H9 (cell line): ENCODE measurements around the gene SCNN1B. TPM values are rescaled to one million over a fixed set of nuclear protein-coding genes. Genes with fewer than 3 reads are reported as not detected.

Source experiments
- DNase-seq: peaks from one replicate; pipeline ENCODE4 v3.0.0-alpha.2; 2017
- H2AFZ ChIP-seq: one replicate; pipeline ENCODE4 v1.6.1; 2013; ENCODE audit warnings: mild to moderate bottlenecking, low read length, control low read depth, moderate library complexity
- H2AK5ac ChIP-seq: 2 replicates; pipeline ENCODE4 v1.6.1; 2013; ENCODE audit warnings: low read length, control low read depth, mixed read lengths; ENCODE audit not compliant: insufficient read length
- H2BK120ac ChIP-seq: one replicate; pipeline ENCODE4 v1.6.1; 2013; ENCODE audit warnings: low read depth, mild to moderate bottlenecking, low read length, control low read depth, inconsistent platforms; ENCODE audit not compliant: poor library complexity, severe bottlenecking
- H2BK12ac ChIP-seq: 2 replicates; pipeline ENCODE4 v1.6.1; 2013; ENCODE audit warnings: low read length, control low read depth, mixed read lengths, low read depth; ENCODE audit not compliant: insufficient read length
- H2BK15ac ChIP-seq: 2 replicates; pipeline ENCODE4 v1.6.1; 2013; ENCODE audit warnings: low read depth, low read length, control low read depth
- H2BK20ac ChIP-seq: one replicate; pipeline ENCODE4 v1.6.1; 2013; ENCODE audit warnings: low read depth, mild to moderate bottlenecking, low read length, control low read depth, inconsistent platforms; ENCODE audit not compliant: poor library complexity, severe bottlenecking
- H2BK5ac ChIP-seq: 2 replicates; pipeline ENCODE4 v1.6.1; 2013; ENCODE audit warnings: low read length, control low read depth, mixed read lengths; ENCODE audit not compliant: insufficient read length
- H3K14ac ChIP-seq: 2 replicates; pipeline ENCODE4 v1.6.1; 2013; ENCODE audit warnings: low read length, control low read depth; ENCODE audit not compliant: insufficient read depth
- H3K18ac ChIP-seq: 2 replicates; pipeline ENCODE4 v1.6.1; 2013; ENCODE audit warnings: low read depth, mild to moderate bottlenecking, mixed read lengths, low read length, control low read depth; ENCODE audit not compliant: insufficient read length
- H3K23ac ChIP-seq: 2 replicates; pipeline ENCODE4 v1.6.1; 2013; ENCODE audit warnings: low read length, control low read depth, mixed read lengths, low read depth; ENCODE audit not compliant: insufficient read length
- H3K23me2 ChIP-seq: 2 replicates; pipeline ENCODE4 v1.6.1; 2013; ENCODE audit warnings: low read depth, mild to moderate bottlenecking, mixed read lengths, low read length, control low read depth; ENCODE audit not compliant: insufficient read length, poor library complexity, severe bottlenecking
- H3K27ac ChIP-seq: 2 replicates; pipeline ENCODE4 v1.5.1; 2013; ENCODE audit warnings: low read length, control low read depth, mixed read lengths, low read depth; ENCODE audit not compliant: insufficient read length
- H3K27me3 ChIP-seq: 2 replicates; pipeline ENCODE4 v1.6.1; 2013; ENCODE audit warnings: low read length, control low read depth, inconsistent platforms; ENCODE audit not compliant: insufficient read depth
- H3K4ac ChIP-seq: 2 replicates; pipeline ENCODE4 v1.6.1; 2013; ENCODE audit warnings: low read depth, mild to moderate bottlenecking, control low read depth, inconsistent platforms, low read length, moderate library complexity
- H3K4me1 ChIP-seq: 2 replicates; pipeline ENCODE4 v1.6.1; 2013; ENCODE audit warnings: low read length, control low read depth, inconsistent platforms; ENCODE audit not compliant: insufficient read depth
- H3K4me2 ChIP-seq: 2 replicates; pipeline ENCODE4 v1.6.1; 2013; ENCODE audit warnings: low read length, control low read depth, mixed read lengths; ENCODE audit not compliant: insufficient read length, insufficient read depth
- H3K56ac ChIP-seq: 2 replicates; pipeline ENCODE4 v1.6.1; 2013; ENCODE audit warnings: low read depth, mild to moderate bottlenecking, mixed read lengths, low read length, control low read depth; ENCODE audit not compliant: insufficient read length
- H3K79me1 ChIP-seq: 2 replicates; pipeline ENCODE4 v1.6.1; 2013; ENCODE audit warnings: low read depth, mild to moderate bottlenecking, moderate library complexity, low read length, control low read depth, inconsistent platforms; ENCODE audit not compliant: insufficient read depth, poor library complexity, severe bottlenecking
- H3K79me2 ChIP-seq: 2 replicates; pipeline ENCODE4 v1.6.1; 2013; ENCODE audit warnings: low read length, control low read depth, inconsistent platforms; ENCODE audit not compliant: insufficient read depth
- H3K9ac ChIP-seq: 2 replicates; pipeline ENCODE4 v1.6.1; 2013; ENCODE audit warnings: low read length, control low read depth, mixed read lengths; ENCODE audit not compliant: insufficient read length; ENCODE audit errors: extremely low read depth
- H3K9me3 ChIP-seq: one replicate; pipeline ENCODE4 v1.6.1; 2013; ENCODE audit warnings: low read depth, low read length, inconsistent platforms; ENCODE audit not compliant: control insufficient read depth
- H3T11ph ChIP-seq: one replicate; pipeline ENCODE4 v1.6.1; 2013; ENCODE audit warnings: mild to moderate bottlenecking, low read length, control low read depth, inconsistent platforms
- H4K20me1 ChIP-seq: one replicate; pipeline ENCODE4 v1.6.1; 2013; ENCODE audit not compliant: control insufficient read depth, insufficient read length, insufficient read depth
- H4K5ac ChIP-seq: 2 replicates; pipeline ENCODE4 v1.6.1; 2013; ENCODE audit warnings: low read depth, mild to moderate bottlenecking, mixed read lengths, low read length, control low read depth; ENCODE audit not compliant: insufficient read length
- H4K8ac ChIP-seq: replicated peaks from 2 replicates; pipeline ENCODE4 v1.6.1; 2013; ENCODE audit warnings: low read length, control low read depth, mixed read lengths, low read depth; ENCODE audit not compliant: insufficient read length
- H4K91ac ChIP-seq: 2 replicates; pipeline ENCODE4 v1.6.1; 2013; ENCODE audit warnings: low read depth, mild to moderate bottlenecking, moderate library complexity, mixed read lengths, low read length, control low read depth; ENCODE audit not compliant: insufficient read length
- H3K27ac Mint-ChIP-seq, 3 experiments: 2 replicates in 2 of 3; 3 replicates in 1 of 3; pipeline ENCODE4 v1.8.0; 2020 to 2021; ENCODE audit warnings: mixed read lengths in 3 of 3, mild to moderate bottlenecking in 1 of 3, moderate library complexity in 1 of 3
- H3K27me3 Mint-ChIP-seq: 2 replicates; pipeline ENCODE4 v1.8.0; 2021; ENCODE audit warnings: low read depth, mild to moderate bottlenecking, moderate library complexity, mixed read lengths
- H3K36me3 Mint-ChIP-seq, 3 experiments: 2 replicates in 2 of 3; 3 replicates in 1 of 3; pipeline ENCODE4 v1.8.0; 2020 to 2021; ENCODE audit warnings: low read depth in 3 of 3, mixed read lengths in 3 of 3; ENCODE audit not compliant: insufficient read depth in 1 of 3
- H3K4me1 Mint-ChIP-seq, 2 experiments: 2 replicates each; pipeline ENCODE4 v1.8.0; 2020; ENCODE audit warnings: mixed read lengths in 2 of 2
- H3K4me3 Mint-ChIP-seq, 2 experiments: 2 replicates in 1 of 2; 3 replicates in 1 of 2; pipeline ENCODE4 v1.8.0; 2020 to 2021; ENCODE audit warnings: mild to moderate bottlenecking in 2 of 2, mixed read lengths in 2 of 2, moderate library complexity in 1 of 2
- H3K9me3 Mint-ChIP-seq, 2 experiments: 2 replicates in 1 of 2; 3 replicates in 1 of 2; pipeline ENCODE4 v1.8.0; 2020; ENCODE audit warnings: mild to moderate bottlenecking in 2 of 2, mixed read lengths in 2 of 2, moderate library complexity in 1 of 2
- WGBS: extraction: QIAGEN DNeasy Blood & Tissue Kit; methylation state at CpG from one replicate; pipeline ENCODE4 v1.1.7; 2013; ENCODE audit warnings: missing lambda C conversion rate, low lambda C conversion rate, mixed read lengths; ENCODE audit not compliant: insufficient read length; ENCODE audit errors: extremely low coverage; 5-methylcytosine and 5-hydroxymethylcytosine counted together
- total RNA-seq: library from RNA; stranded (reverse); gene quantifications from 2 replicates; pipeline ENCODE4 v1.2.1, GENCODE V29; 2021
- TF ChIP-seq, protein P1 (sequence below): fragments of 200-600 bp; sonication (generic); conservative IDR thresholded peaks from 3 replicates; pipeline ENCODE4 v1.8.0; 2021; ENCODE audit warnings: antibody characterized with exemption, mild to moderate bottlenecking

Gene SCNN1B
- total RNA-seq, 1 experiment from 2014 or later, result 0.11 TPM

GRCh38 chr16:23409522-23409921 is 107.4 kb downstream of the SCNN1B start:
- Histone ChIP-seq H3K56ac (no peak overlapping the region), H3K4me2 (no peak overlapping the region), H4K20me1 (no peaks in the 10 kb centered on the region), H3K4me1 (peaks cover 3% of the 10 kb centered on the region; the same call in 1 of the 2 replicates), H3K14ac (no peak overlapping the region), H4K91ac (no peak overlapping the region), H3K9ac (no peak overlapping the region), H3K79me1 (no peaks in the 10 kb centered on the region), H3T11ph (no peak overlapping the region), H3K23me2 (no peaks in the 10 kb centered on the region), H2AK5ac (no peak overlapping the region), H2BK120ac (no peak overlapping the region), H3K23ac (no peak overlapping the region), H2BK12ac (no peak overlapping the region), H4K5ac (no peak overlapping the region), H3K18ac (no peak overlapping the region), H3K9me3 (no peaks in the 10 kb centered on the region), H2BK15ac (no peak overlapping the region), H3K4ac (no peak overlapping the region), H2BK20ac (no peak overlapping the region), H3K27me3 (no peaks in the 10 kb centered on the region), H3K27ac (no peak overlapping the region), H2BK5ac (no peak overlapping the region), H2AFZ (no peak overlapping the region), H4K8ac (no peak overlapping the region), H3K79me2 (no peaks in the 10 kb centered on the region)
- peaks cover 8 to 58% (median 45%) of the 10 kb centered on the region in 3 experiments; a peak in 6 of 7 replicates for H3K36me3 Mint-ChIP-seq
- TF ChIP-seq, protein P1, sequence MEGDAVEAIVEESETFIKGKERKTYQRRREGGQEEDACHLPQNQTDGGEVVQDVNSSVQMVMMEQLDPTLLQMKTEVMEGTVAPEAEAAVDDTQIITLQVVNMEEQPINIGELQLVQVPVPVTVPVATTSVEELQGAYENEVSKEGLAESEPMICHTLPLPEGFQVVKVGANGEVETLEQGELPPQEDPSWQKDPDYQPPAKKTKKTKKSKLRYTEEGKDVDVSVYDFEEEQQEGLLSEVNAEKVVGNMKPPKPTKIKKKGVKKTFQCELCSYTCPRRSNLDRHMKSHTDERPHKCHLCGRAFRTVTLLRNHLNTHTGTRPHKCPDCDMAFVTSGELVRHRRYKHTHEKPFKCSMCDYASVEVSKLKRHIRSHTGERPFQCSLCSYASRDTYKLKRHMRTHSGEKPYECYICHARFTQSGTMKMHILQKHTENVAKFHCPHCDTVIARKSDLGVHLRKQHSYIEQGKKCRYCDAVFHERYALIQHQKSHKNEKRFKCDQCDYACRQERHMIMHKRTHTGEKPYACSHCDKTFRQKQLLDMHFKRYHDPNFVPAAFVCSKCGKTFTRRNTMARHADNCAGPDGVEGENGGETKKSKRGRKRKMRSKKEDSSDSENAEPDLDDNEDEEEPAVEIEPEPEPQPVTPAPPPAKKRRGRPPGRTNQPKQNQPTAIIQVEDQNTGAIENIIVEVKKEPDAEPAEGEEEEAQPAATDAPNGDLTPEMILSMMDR, result no peak
- H3K27ac Mint-ChIP-seq, result peak overlapping the region; percentile 23 to 79 (median 25); a peak in 5 of 7 replicates
- WGBS, result no CpG with 5 or more reads among the region's 2 CpGs
- no peak overlapping the region for H3K4me3 Mint-ChIP-seq
- H3K9me3 Mint-ChIP-seq, result no peaks in the 10 kb centered on the region
- peaks cover 27 to 32% of the 10 kb centered on the region in 2 experiments for H3K4me1 Mint-ChIP-seq
- DNase-seq, result no peak
- no peaks in the 10 kb centered on the region for H3K27me3 Mint-ChIP-seq
